Tibial nerve (tissue), 4 donors: Measurements from ENCODE around the gene OR8A1. TPM values are rescaled to one million over a fixed set of nuclear protein-coding genes. Genes with fewer than 3 reads are reported as not detected.

Experiments used
- DNase-seq, 2 donors: peaks; one replicate each; pipeline ENCODE4 v3.0.0-alpha.2; 2019; ENCODE audit warnings: low spot score in 2 of 2
- H3K27ac ChIP-seq, 4 donors: fragments of 200-600 bp; sonication (generic) in 3 of 4; one replicate each; pipeline ENCODE4 v1.5.1; 2017 to 2019; ENCODE audit warnings: mild to moderate bottlenecking in 1 of 4
- H3K27me3 ChIP-seq, 2 donors: fragments of 200-600 bp; sonication (generic) in 1 of 2; one replicate each; pipeline versions ENCODE4 v1.5.1 to v1.6.0; 2017 to 2019
- H3K36me3 ChIP-seq, 3 donors: fragments of 200-600 bp; sonication (generic); one replicate each; pipeline ENCODE4 v1.5.1; 2018 to 2019
- H3K4me1 ChIP-seq, 4 donors: fragments of 200-600 bp; sonication (generic) in 3 of 4; one replicate each; pipeline ENCODE4 v1.5.1; 2017 to 2019
- H3K4me3 ChIP-seq, 4 donors: fragments of 200-600 bp; sonication (generic) in 3 of 4; one replicate each; pipeline ENCODE4 v1.5.1; 2017 to 2019; ENCODE audit warnings: mild to moderate bottlenecking in 1 of 4, moderate library complexity in 1 of 4
- H3K9me3 ChIP-seq, 4 donors: fragments of 200-600 bp; sonication (generic) in 3 of 4; one replicate each; pipeline ENCODE4 v1.5.1; 2017 to 2019
- EP300 ChIP-seq, 2 donors: sonication (generic); formaldehyde crosslinking; IDR thresholded peaks; one replicate each; pipeline ENCODE4 v1.6.1; 2017; ENCODE audit warnings: antibody characterized with exemption in 2 of 2, mild to moderate bottlenecking in 1 of 2
- POLR2A ChIP-seq, 2 donors: fragments of 450-650 bp; IDR thresholded peaks; one replicate each; pipeline ENCODE4 v1.6.1; 2017; ENCODE audit warnings: antibody characterized with exemption in 2 of 2, mild to moderate bottlenecking in 2 of 2, moderate library complexity in 2 of 2
- WGBS, 2 donors: methylation state at CpG; one replicate each; pipeline ENCODE4 v1.1.5; 2018; 5-methylcytosine and 5-hydroxymethylcytosine counted together
- total RNA-seq, 4 donors: library from RNA; depleted of rRNA; stranded (reverse); fragments of >200 nt; gene quantifications; one replicate each; pipeline ENCODE4 v1.1.0, GENCODE V29; 2016
- TF ChIP-seq, protein P1 (sequence below), 5 experiments: fragments of 200-600 bp in 3 of 5; fragments of 450-650 bp in 2 of 5; sonication (generic) in 3 of 5; IDR thresholded peaks; one replicate each; pipeline ENCODE4 v1.5.1; 2016 to 2019; ENCODE audit warnings: antibody characterized with exemption in 5 of 5, mild to moderate bottlenecking in 3 of 5, moderate library complexity in 2 of 5

Gene OR8A1
- total RNA-seq, 4 donors from 2014 or later, result not detected

DNA sequence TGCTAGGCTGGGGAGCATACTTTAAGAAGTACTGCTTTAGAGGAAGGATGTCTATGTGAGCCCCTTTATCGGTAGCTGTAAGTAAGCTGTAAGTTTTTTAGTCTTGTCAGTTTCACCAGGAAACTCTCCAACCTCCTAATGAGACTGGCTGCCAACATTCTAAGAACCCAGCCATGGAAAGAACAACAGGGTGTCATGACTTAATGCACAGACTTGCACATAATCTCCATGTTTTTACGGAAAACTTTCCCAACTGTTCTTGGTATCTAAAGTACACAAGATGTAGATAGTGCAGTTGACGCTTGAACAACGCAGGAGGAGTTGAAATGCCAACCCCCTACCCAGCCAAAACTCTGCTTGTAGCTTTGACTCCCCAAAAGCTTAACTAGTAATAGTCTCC lies 9.0 kb downstream of the OR8A1 start:
- no peak for DNase-seq
- Histone ChIP-seq H3K27me3 (no peaks in the 10 kb centered on the region), H3K27ac (no peak overlapping the region), H3K36me3 (no peaks in the 10 kb centered on the region), H3K9me3 (no peaks in the 10 kb centered on the region), H3K4me1 (no peaks in the 10 kb centered on the region), H3K4me3 (no peak overlapping the region)
- 88% methylated on average over 4 of the region's 4 CpGs for WGBS, 2 donors
- TF ChIP-seq, protein P1, sequence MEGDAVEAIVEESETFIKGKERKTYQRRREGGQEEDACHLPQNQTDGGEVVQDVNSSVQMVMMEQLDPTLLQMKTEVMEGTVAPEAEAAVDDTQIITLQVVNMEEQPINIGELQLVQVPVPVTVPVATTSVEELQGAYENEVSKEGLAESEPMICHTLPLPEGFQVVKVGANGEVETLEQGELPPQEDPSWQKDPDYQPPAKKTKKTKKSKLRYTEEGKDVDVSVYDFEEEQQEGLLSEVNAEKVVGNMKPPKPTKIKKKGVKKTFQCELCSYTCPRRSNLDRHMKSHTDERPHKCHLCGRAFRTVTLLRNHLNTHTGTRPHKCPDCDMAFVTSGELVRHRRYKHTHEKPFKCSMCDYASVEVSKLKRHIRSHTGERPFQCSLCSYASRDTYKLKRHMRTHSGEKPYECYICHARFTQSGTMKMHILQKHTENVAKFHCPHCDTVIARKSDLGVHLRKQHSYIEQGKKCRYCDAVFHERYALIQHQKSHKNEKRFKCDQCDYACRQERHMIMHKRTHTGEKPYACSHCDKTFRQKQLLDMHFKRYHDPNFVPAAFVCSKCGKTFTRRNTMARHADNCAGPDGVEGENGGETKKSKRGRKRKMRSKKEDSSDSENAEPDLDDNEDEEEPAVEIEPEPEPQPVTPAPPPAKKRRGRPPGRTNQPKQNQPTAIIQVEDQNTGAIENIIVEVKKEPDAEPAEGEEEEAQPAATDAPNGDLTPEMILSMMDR (IDR thresholded peaks at IDR 0.05), result no peak
- no peak for TF ChIP-seq EP300 (IDR thresholded peaks at IDR 0.05)
- TF ChIP-seq POLR2A (IDR thresholded peaks at IDR 0.05), result no peak

DNA sequence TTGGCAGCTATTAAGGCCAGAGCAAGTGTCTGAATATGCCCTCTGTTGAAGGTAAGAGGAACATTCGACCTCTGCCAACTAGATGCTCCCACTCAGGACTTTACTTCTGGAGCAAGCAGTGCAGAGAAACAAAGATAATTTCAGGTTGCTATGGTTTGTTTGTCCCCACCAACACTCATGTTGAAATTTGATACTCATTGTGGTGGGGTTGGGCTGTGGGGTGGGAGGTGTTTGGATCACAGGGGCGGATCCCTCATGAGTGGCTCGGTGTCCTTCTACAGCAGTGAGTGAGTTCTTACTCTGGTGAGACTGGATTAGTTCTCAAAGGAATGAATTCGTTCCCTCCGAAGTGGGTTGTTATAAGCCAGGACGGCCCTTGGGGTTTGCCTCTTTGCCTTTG lies 12.0 kb downstream of the OR8A1 start:
- Histone ChIP-seq H3K4me3 (no peak overlapping the region), H3K9me3 (no peaks in the 10 kb centered on the region), H3K27ac (no peak overlapping the region), H3K4me1 (no peaks in the 10 kb centered on the region), H3K27me3 (no peaks in the 10 kb centered on the region), H3K36me3 (no peaks in the 10 kb centered on the region)
- WGBS, 2 donors, result 49 to 70% methylated on average over 5 to 6 of the region's 6 CpGs
- no peak for DNase-seq
- no peak for TF ChIP-seq POLR2A (IDR thresholded peaks at IDR 0.05)
- TF ChIP-seq, protein P1 (IDR thresholded peaks at IDR 0.05), result no peak

DNA sequence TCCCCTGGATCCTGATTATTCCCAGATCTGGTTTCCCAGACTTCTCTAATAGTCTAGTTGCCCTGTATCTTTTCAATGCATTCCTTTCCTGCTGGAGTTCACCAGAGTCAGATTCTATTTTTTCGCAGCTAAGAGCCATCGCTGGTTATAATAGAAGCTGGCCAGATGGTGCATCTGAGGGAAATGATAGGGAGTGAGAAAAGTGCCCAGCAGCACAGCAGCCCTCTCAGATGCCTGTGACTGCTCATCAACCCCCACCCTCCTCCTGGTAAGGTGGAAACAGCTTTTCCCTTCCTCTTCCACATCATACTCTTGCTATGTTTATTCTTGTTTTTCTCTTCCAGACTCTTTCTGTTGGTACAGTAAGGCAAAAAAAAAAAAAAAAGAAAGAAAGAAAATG lies 12.8 kb downstream of the OR8A1 start:
- no peak overlapping the region for H3K4me3 ChIP-seq
- H3K27me3 ChIP-seq, result no peaks in the 10 kb centered on the region
- H3K9me3 ChIP-seq, result no peaks in the 10 kb centered on the region
- DNase-seq, result no peak
- WGBS, 2 donors, result 78 to 86% methylated on average over 2 of the region's 2 CpGs
- H3K4me1 ChIP-seq, result no peaks in the 10 kb centered on the region
- H3K36me3 ChIP-seq, result no peaks in the 10 kb centered on the region
- H3K27ac ChIP-seq, result no peak overlapping the region
- TF ChIP-seq POLR2A (IDR thresholded peaks at IDR 0.05) (no peak), EP300 (IDR thresholded peaks at IDR 0.05) (no peak)
- TF ChIP-seq, protein P1 (IDR thresholded peaks at IDR 0.05), result no peak

DNA sequence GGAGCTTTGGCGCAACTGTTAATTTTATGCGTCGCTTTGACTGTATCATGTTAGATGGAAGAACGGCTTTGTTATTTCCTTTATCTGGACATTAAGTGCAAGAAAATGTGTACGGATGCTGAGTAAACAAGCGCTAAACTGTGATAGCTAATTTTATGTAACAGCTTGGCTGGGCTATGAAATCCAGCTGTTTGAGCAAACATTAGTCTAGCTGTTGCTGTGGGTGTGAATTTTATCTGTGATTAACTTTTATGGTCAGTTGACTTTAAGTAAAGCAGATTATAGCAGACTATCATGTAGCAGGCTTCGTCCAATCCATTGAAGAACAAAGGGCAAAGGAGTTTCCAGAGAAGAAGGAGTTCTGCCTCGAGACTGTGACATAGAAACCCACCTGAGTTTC lies 14.0 kb downstream of the OR8A1 start:
- Histone ChIP-seq H3K4me1 (no peaks in the 10 kb centered on the region), H3K36me3 (no peaks in the 10 kb centered on the region), H3K9me3 (no peaks in the 10 kb centered on the region), H3K4me3 (no peak overlapping the region), H3K27me3 (no peaks in the 10 kb centered on the region), H3K27ac (no peak overlapping the region)
- WGBS, 2 donors, result 79 to 82% methylated on average over 8 of the region's 8 CpGs
- DNase-seq, result no peak
- TF ChIP-seq EP300 (IDR thresholded peaks at IDR 0.05) (no peak), POLR2A (IDR thresholded peaks at IDR 0.05) (no peak)
- TF ChIP-seq, protein P1 (IDR thresholded peaks at IDR 0.05), result no peak

DNA sequence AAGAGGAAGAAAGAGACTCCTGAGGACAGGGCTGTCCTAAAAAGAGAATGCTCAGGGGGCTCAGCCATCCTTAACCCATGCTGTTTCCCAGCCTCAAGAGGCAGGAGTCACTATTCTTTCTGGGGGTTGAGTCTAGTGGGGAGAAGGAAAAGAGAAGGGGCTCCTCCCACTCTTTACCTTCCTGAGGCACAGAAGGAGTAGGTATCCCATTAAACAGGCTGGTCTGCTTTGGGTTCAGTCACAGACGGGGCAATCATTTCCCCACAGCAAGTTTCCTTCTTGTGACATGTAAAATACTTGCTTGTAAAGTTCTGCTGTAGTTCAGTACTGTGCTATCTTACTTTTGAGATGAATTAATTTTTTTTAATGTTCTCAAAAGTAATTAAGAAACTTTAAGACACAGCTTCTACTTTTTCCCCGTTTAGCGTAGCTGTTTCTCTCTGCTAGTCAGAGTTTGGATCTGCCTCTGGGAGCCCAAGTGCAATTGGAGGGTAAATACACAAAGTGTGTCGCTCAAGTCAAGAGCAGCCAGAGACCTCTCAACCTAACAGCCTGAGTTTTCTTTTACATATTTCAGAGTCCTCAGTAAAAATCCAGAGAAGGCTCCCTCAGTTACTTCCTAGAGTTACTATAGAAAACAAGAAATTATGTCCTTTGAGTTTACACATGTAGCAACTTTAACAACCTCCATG lies 15.0 kb downstream of the OR8A1 start:
- Histone ChIP-seq H3K4me1 (no peaks in the 10 kb centered on the region), H3K9me3 (no peaks in the 10 kb centered on the region), H3K36me3 (no peaks in the 10 kb centered on the region), H3K27me3 (no peaks in the 10 kb centered on the region), H3K27ac (no peak overlapping the region), H3K4me3 (no peak overlapping the region)
- DNase-seq, result no peak
- 61 to 62% methylated on average over 3 to 4 of the region's 4 CpGs for WGBS, 2 donors
- no peak for TF ChIP-seq POLR2A (IDR thresholded peaks at IDR 0.05)
- no peak for TF ChIP-seq EP300 (IDR thresholded peaks at IDR 0.05)
- TF ChIP-seq, protein P1 (IDR thresholded peaks at IDR 0.05), result no peak
